ENCODE results near the gene CUBN. TPM values are rescaled to one million over a fixed set of nuclear protein-coding genes. Genes with fewer than 3 reads are reported as not detected.

The CUBN gene
- total RNA-seq, 3 donors from 2014 or later, result 0.31 to 1.9 (median 0.38) TPM

DNA sequence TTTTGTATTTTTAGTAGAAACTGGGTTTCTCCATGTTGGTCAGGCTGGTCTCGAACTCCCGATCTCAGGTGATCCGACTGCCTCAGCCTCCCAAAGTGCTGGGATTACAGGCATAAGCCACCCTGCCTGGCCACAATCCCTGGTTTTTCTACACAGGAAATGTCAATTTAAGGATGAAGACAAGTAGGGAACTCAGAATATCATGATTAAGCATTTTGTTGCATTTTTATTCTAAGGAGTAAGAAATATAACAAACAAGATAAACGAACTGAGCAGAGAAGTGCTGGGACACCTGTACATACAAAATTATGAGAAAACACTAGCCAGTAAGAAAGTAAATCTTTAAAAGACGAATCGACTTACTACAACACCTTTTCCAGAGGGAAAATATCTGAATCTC is 69.3 kb downstream of the CUBN start:
- no peaks in the 10 kb centered on the region for H3K36me3 ChIP-seq (ENCODE audit: low read depth)
- H3K4me3 ChIP-seq, result no peak overlapping the region
- no peak for DNase-seq
- H3K9me3 ChIP-seq, result no peaks in the 10 kb centered on the region
- no peaks in the 10 kb centered on the region for H3K4me1 ChIP-seq (ENCODE audit: low read depth)
- intact Hi-C loops (cut with DNase I, micrococcal nuclease), result no loop called here
- TF ChIP-seq, protein P1, sequence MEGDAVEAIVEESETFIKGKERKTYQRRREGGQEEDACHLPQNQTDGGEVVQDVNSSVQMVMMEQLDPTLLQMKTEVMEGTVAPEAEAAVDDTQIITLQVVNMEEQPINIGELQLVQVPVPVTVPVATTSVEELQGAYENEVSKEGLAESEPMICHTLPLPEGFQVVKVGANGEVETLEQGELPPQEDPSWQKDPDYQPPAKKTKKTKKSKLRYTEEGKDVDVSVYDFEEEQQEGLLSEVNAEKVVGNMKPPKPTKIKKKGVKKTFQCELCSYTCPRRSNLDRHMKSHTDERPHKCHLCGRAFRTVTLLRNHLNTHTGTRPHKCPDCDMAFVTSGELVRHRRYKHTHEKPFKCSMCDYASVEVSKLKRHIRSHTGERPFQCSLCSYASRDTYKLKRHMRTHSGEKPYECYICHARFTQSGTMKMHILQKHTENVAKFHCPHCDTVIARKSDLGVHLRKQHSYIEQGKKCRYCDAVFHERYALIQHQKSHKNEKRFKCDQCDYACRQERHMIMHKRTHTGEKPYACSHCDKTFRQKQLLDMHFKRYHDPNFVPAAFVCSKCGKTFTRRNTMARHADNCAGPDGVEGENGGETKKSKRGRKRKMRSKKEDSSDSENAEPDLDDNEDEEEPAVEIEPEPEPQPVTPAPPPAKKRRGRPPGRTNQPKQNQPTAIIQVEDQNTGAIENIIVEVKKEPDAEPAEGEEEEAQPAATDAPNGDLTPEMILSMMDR (IDR thresholded peaks at IDR 0.05), result no peak
- ATAC-seq, result no peak

DNA sequence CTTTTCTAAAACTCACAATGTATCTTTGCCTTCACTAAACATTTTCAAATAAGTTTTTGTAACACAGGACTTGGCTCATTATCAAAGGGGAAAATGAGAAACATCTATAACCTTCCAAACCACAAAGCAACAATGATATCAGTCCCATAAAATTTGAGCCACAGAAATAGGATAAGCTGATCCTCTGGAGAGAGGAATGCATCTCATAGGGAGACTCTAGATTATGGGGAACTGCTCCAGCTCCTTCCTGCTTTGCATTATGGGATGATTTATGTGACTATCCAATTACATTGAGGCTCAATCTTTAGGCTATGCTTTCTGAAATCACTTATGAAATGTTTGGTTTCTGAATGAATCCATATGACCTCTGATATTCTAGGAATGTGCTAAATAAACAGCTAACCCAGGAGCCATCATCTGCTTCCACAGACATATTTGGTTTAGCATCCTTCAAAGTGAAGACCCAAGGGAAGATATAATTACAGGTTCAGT is 70.4 kb downstream of the CUBN start:
- no peak for DNase-seq
- no peak for ATAC-seq
- TF ChIP-seq, protein P1 (IDR thresholded peaks at IDR 0.05), result no peak

DNA sequence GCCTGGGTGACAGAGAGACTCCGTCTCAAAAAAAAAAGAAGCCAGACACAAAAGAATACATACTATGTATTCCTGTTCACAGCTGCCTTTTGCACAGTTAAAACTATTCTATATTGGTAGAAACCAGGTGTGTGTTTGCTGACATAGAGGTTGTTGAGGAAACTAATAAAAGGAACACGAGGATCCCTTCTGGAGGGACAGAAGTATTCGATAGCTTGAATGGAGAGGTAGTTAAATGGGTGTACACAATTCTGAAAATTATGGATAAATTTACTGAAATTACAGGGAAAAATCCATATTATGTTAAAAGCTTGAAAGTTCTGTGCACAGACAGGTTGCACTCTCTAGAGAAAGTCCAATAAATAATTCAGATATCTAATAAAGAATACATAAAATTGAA is 71.5 kb downstream of the CUBN start:
- TF ChIP-seq, protein P1 (IDR thresholded peaks at IDR 0.05), result no peak
- H3K9me3 ChIP-seq, result no peaks in the 10 kb centered on the region
- H3K4me1 ChIP-seq (ENCODE audit: low read depth), result no peaks in the 10 kb centered on the region
- ATAC-seq, result no peak
- DNase-seq, result no peak
- intact Hi-C loops (cut with DNase I, micrococcal nuclease), result no loop called here
- no peak overlapping the region for H3K4me3 ChIP-seq
- H3K36me3 ChIP-seq (ENCODE audit: low read depth), result no peaks in the 10 kb centered on the region

More for the DNA sequence above, 70.4 kb downstream of the CUBN start:
- intact Hi-C loops (cut with DNase I, micrococcal nuclease), result no loop called here
- Histone ChIP-seq H3K9me3 (no peaks in the 10 kb centered on the region), H3K36me3 (ENCODE audit: low read depth) (no peaks in the 10 kb centered on the region), H3K4me1 (ENCODE audit: low read depth) (no peaks in the 10 kb centered on the region), H3K4me3 (no peak overlapping the region)

DNA sequence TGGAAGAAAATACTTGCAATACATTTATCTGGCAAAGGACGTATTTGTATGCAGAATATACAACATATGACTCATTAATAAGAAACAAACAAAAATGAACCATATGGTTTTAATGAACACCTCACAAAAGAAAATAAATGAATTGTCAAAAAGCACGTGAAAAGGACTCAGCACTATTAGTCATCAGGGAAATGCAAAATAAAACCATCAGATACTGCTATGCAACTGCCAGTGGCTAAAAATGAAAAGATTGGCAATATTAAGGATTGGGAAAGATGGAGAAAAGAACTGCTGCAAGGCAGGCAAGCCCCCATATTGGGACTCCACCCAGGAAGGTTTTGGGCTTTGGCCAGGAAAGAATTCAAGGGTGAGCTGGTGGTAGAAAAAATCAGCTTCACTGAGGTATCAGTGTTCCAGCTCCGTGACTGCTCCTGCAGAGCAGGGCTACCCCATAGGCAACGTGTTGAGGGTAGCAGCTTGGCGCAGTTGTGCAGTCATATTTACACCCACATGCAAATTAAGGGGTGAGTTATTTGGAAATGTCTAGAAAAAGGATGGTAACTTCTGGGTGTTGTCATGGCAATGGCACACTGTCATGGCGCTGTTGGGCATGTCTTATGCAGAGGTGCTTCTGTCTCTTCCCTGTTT is 72.7 kb downstream of the CUBN start:
- ATAC-seq, result no peak
- no peak for DNase-seq
- TF ChIP-seq, protein P1 (IDR thresholded peaks at IDR 0.05), result no peak
- no peaks in the 10 kb centered on the region for H3K4me1 ChIP-seq (ENCODE audit: low read depth)
- intact Hi-C loops (cut with DNase I, micrococcal nuclease), result no loop called here
- no peaks in the 10 kb centered on the region for H3K9me3 ChIP-seq
- H3K4me3 ChIP-seq, result no peak overlapping the region
- H3K36me3 ChIP-seq (ENCODE audit: low read depth), result no peaks in the 10 kb centered on the region

DNA sequence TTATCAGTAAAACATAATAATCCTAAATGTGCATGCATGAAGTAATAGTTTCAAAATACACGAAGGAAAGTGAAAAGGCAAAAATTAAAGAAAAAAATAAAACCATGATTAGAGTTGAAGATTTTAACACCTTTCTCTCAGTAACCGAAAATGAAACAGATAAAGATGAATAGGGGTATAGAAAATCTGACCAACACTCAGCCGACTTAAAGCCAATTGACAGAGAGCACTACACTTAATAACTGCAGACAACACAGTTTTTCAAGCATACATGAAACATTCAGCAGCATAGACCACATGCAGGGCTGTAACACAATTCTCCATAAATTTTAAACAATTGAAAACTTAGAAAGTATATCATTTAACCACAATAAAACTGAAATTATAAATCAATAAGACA is 76.1 kb downstream of the CUBN start:
- TF ChIP-seq, protein P1 (IDR thresholded peaks at IDR 0.05), result no peak
- no peaks in the 10 kb centered on the region for H3K4me1 ChIP-seq (ENCODE audit: low read depth)
- intact Hi-C loops (cut with DNase I, micrococcal nuclease), result no loop called here
- H3K36me3 ChIP-seq (ENCODE audit: low read depth), result no peaks in the 10 kb centered on the region
- DNase-seq, result no peak
- H3K9me3 ChIP-seq, result no peaks in the 10 kb centered on the region
- ATAC-seq, result no peak
- H3K4me3 ChIP-seq, result no peak overlapping the region

All from mucosa of descending colon (tissue), 3 donors.